Psoas muscle (tissue), 8 donors: ENCODE results near the gene ERC2. TPM values are rescaled to one million over a fixed set of nuclear protein-coding genes. Genes with fewer than 3 reads are reported as not detected.

ENCODE experiments used
- ATAC-seq, 4 donors: fragments of 200-7000 bp; cut with Tn5 transposase; one replicate each; pipeline ENCODE4 v1.9.1; 2020; ENCODE audit warnings: moderate library complexity in 3 of 4, mild to moderate bottlenecking in 2 of 4
- DNase-seq, 2 donors: peaks; one replicate each; pipeline ENCODE4 v3.0.0-alpha.2; 2020
- H3K27ac ChIP-seq: fragments of 200-600 bp; one replicate; pipeline ENCODE4 v1.8.0; 2022
- H3K27me3 ChIP-seq, 3 donors: fragments of 200-600 bp in 1 of 3; one replicate each; pipeline versions ENCODE4 v1.6.1 to v1.8.0; 2013 to 2022; ENCODE audit warnings: low read length in 2 of 3, mild to moderate bottlenecking in 2 of 3, moderate library complexity in 1 of 3; ENCODE audit not compliant: insufficient read depth in 3 of 3
- H3K36me3 ChIP-seq, 2 donors: fragments of 200-600 bp in 1 of 2; one replicate each; pipeline versions ENCODE4 v1.6.1 to v1.8.0; 2013 to 2022; ENCODE audit warnings: low read depth in 1 of 2, mild to moderate bottlenecking in 1 of 2, moderate library complexity in 1 of 2; ENCODE audit not compliant: insufficient read depth in 1 of 2
- H3K4me1 ChIP-seq: fragments of 200-600 bp; one replicate; pipeline ENCODE4 v1.8.0; 2022
- H3K4me3 ChIP-seq: fragments of 200-600 bp; one replicate; pipeline ENCODE4 v1.8.0; 2022; ENCODE audit warnings: mild to moderate bottlenecking
- H3K9me3 ChIP-seq: fragments of 200-600 bp; one replicate; pipeline ENCODE4 v1.8.0; 2022
- WGBS, 3 donors: extraction: QIAGEN DNeasy Blood & Tissue Kit; methylation state at CpG; one replicate each; pipeline versions ENCODE4 v1.1.6 to v1.1.7; 2013; 5-methylcytosine and 5-hydroxymethylcytosine counted together
- intact Hi-C, 2 donors: fragments of 100-400 bp; cut with DNase I; formaldehyde crosslinking; loops; one replicate each; pipeline versions ENCODE4 v1.11.0 to v1.14.2; 2022
- polyA plus RNA-seq, 3 donors: library from polyadenylated mRNA; stranded (reverse); fragments of 200-250 nt; gene quantifications; one replicate each; pipeline ENCODE4 v1.2.3, GENCODE V29; 2013
- total RNA-seq, 4 donors: library from RNA; stranded (reverse); fragmentation: NEBNext Ultra II Directional in 2 of 4; extraction: Animal tissue kit (Norgen Biotek cat#: 25700) in 2 of 4; gene quantifications; one replicate each; pipeline versions ENCODE4 v1.2.1 to v1.2.4, GENCODE V29; 2021 to 2023
- TF ChIP-seq, protein P1 (sequence below): fragments of 200-600 bp; IDR thresholded peaks from one replicate; pipeline ENCODE4 v1.8.0; 2022; ENCODE audit warnings: antibody characterized with exemption
- donor health status: healthy with polysubstance abuse.
- donor health status: DM: no; HTN: no; CAD: no; lungs with moderate emphysema.
- donor health status: Bipolar disorder and iron deficiency.
- donor health status: healthy.
- donor health status: DM: yes; HTN: yes; CAD: no.
- donor health status: DM: no; HTN: no; CAD: no.
- donor health status: DM: no; HTN: no; CAD: no.
- donor health status: DM: yes; HTN: yes; CAD: no.

ERC2 gene
- total and polyA plus RNA-seq, 7 donors: 0.04 to 0.15 TPM; not detected in 5

DNA sequence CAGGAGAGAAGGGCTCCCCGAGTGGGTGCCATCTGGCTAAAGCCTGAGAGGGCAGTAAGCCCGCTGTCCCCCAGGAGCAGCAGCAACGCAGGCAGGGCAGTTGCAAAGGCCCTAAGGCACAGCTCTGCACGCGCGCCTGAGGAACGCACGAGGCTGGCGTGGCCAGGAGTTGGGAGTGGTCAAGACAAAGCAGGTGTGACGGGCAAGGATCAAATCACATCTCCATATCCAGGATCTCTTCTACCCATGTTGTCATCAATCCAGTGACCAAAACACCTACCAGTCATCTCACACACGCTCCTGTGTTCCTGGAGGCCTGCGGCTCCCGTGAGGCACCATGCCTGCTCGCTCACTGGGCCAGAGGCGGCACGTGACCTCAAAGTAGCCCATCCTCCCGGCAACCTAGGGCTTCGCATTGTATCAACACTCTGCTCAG lies 59.5 kb downstream of the ERC2 start:
- Histone ChIP-seq H3K27ac (no peak overlapping the region), H3K4me3 (no peak overlapping the region), H3K4me1 (no peaks in the 10 kb centered on the region), H3K9me3 (no peaks in the 10 kb centered on the region), H3K27me3 (no peaks in the 10 kb centered on the region), H3K36me3 (no peaks in the 10 kb centered on the region)
- ATAC-seq (no peak), DNase-seq (no peak)
- TF ChIP-seq, protein P1, sequence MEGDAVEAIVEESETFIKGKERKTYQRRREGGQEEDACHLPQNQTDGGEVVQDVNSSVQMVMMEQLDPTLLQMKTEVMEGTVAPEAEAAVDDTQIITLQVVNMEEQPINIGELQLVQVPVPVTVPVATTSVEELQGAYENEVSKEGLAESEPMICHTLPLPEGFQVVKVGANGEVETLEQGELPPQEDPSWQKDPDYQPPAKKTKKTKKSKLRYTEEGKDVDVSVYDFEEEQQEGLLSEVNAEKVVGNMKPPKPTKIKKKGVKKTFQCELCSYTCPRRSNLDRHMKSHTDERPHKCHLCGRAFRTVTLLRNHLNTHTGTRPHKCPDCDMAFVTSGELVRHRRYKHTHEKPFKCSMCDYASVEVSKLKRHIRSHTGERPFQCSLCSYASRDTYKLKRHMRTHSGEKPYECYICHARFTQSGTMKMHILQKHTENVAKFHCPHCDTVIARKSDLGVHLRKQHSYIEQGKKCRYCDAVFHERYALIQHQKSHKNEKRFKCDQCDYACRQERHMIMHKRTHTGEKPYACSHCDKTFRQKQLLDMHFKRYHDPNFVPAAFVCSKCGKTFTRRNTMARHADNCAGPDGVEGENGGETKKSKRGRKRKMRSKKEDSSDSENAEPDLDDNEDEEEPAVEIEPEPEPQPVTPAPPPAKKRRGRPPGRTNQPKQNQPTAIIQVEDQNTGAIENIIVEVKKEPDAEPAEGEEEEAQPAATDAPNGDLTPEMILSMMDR: no peak
- 88 to 89% (median 89%) methylated on average over 18 of the region's 18 CpGs for WGBS, 3 donors
- intact Hi-C loops: no loop called here

DNA sequence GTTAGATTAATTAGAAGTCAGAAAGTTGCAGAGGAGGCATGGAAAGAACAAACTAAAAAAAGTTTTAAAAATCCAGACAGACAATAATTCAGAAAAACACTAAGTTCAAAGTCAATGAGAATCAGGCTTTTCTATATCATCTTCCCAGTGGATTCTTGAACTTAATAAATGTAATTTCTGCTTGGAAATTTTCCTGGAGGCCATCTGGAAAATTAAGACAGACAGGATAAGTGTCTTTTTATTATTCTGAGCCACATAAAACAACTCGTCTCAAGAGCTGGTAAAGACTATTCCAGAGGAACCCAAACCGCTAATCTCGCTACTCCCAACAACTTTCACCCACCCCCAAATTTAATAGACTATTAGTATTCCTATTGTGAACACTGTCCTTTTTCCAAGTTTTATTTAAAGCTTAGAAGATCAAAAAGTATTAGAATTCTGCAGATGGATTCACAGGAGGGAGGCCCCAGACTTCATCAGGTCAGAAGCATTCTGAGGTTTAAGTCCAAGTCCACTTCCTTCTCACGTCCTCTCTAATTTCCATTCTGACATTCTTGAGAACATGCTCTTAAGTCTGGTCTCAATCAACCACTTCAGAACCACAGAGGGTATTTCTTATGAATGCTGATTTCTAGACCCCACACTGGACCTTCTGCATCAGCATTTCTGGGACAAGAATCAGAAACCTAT lies 61.3 kb downstream of the ERC2 start:
- no peaks in the 10 kb centered on the region for H3K27me3 ChIP-seq
- no peaks in the 10 kb centered on the region for H3K9me3 ChIP-seq
- no peaks in the 10 kb centered on the region for H3K4me1 ChIP-seq
- 69 to 73% (median 71%) methylated on average over 4 of the region's 4 CpGs for WGBS, 3 donors
- no peaks in the 10 kb centered on the region for H3K36me3 ChIP-seq
- no peak overlapping the region for H3K4me3 ChIP-seq
- ATAC-seq (no peak), DNase-seq (no peak)
- TF ChIP-seq, protein P1: no peak
- no peak overlapping the region for H3K27ac ChIP-seq
- intact Hi-C loops: no loop called here

DNA sequence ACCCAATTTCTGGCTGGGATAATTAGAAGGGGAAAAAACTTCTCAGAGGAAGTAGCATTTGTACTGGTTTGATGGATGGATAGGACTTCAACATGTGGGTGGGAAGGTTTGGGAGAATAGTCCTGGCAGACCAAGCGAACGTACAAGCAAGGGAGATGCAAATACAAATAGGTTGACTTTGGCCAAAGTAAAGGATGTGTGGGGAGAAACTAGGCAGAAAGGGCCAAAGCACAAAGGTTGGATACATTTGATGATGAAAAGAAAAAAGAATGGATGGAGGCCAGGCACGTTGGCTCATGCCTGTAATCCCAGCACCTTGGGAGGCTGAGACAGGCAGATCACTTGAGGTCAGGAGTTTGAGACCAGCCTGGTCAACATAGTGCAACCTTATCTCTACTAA lies 63.4 kb downstream of the ERC2 start:
- ATAC-seq (no peak), DNase-seq (no peak)
- no peaks in the 10 kb centered on the region for H3K4me1 ChIP-seq
- H3K9me3 ChIP-seq: no peaks in the 10 kb centered on the region
- H3K27ac ChIP-seq: no peak overlapping the region
- H3K27me3 ChIP-seq: no peaks in the 10 kb centered on the region
- TF ChIP-seq, protein P1: no peak
- no peak overlapping the region for H3K4me3 ChIP-seq
- WGBS, 3 donors: 81 to 82% (median 81%) methylated on average over 3 of the region's 3 CpGs
- H3K36me3 ChIP-seq: no peaks in the 10 kb centered on the region
- intact Hi-C loops: no loop called here

DNA sequence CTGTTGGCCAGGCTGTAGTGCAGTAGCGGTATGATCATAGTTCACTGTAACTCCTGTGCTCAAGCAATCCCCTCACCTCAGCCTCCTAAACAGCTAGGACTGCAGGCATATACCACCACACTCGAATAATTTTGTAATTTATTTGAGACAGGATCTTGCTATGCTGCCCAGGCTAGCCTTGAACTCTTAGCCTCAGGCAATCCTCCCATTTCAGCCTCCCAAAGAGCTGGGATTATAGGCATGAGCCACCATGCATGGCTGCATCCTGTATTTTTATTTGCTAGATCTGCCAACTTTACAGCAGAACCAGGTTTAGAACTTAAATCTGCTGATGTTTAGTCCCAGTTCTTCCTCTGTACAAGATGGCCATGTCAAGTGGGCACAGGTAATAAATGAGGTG lies 69.6 kb downstream of the ERC2 start:
- DNase-seq: no peak
- Histone ChIP-seq H3K4me3 (no peak overlapping the region), H3K9me3 (no peaks in the 10 kb centered on the region), H3K27me3 (peaks cover 0 to 3% (median 0%) of the 10 kb centered on the region in 3 donors), H3K36me3 (no peaks in the 10 kb centered on the region), H3K27ac (no peak overlapping the region), H3K4me1 (no peaks in the 10 kb centered on the region)
- intact Hi-C loops: no loop called here
- 75 to 84% (median 81%) methylated on average over 2 of the region's 2 CpGs for WGBS, 3 donors
- TF ChIP-seq, protein P1: no peak
- ATAC-seq: no peak

DNA sequence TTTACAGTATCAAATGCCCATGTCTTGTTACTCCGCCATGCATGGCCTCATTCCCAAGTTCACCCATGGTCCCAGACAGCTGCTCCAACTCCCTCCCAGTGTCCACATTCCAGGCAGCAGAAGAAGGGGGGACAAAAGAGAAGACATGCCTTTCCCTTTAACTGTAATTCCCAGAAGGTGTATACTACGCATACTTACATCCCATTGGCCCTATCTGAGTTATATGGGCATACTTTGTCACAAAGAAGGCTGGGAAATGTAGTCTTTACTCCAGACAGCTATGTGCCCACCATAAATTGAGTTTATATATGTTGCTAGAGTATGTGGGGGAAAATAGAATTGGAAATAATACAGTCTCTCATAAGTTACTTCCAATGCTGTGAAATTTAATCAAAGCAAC lies 70.5 kb downstream of the ERC2 start:
- intact Hi-C loops: no loop called here
- Histone ChIP-seq H3K36me3 (no peaks in the 10 kb centered on the region), H3K27ac (no peak overlapping the region), H3K27me3 (peaks cover 0 to 3% (median 0%) of the 10 kb centered on the region in 3 donors), H3K4me1 (no peaks in the 10 kb centered on the region), H3K9me3 (no peaks in the 10 kb centered on the region), H3K4me3 (no peak overlapping the region)
- ATAC-seq: no peak
- DNase-seq: no peak
- WGBS, 3 donors: 55 to 60% (median 55%) methylated on average over 2 of the region's 2 CpGs
- TF ChIP-seq, protein P1: no peak
